Smooth muscle cell of the brain vasculature (primary cell): ENCODE results near the gene SALL1.

ENCODE experiments used
- DNase-seq: peaks from one replicate; pipeline ENCODE4 v3.0.0-alpha.2; 2012; ENCODE audit warnings: low read depth, low spot score

SALL1 gene

GRCh38 chr16:51156807-51157200 lies 5.7 kb upstream of the SALL1 start:
- no peak for DNase-seq

- DNase-seq = no peak
These were observed 5.0 kb upstream of the SALL1 start for GRCh38 chr16:51155820-51156806.

GRCh38 chr16:51155199-51155607 lies 4.1 kb upstream of the SALL1 start:
- no peak for DNase-seq

- no peak for DNase-seq
These were observed 3.5 kb upstream of the SALL1 start for GRCh38 chr16:51154271-51155171.

- DNase-seq = no peak
These were observed 2.5 kb upstream of the SALL1 start for GRCh38 chr16:51153577-51154031.

GRCh38 chr16:51152691-51153576 lies 1.9 kb upstream of the SALL1 start:
- DNase-seq = no peak

GRCh38 chr16:51151961-51152663 lies 1.0 kb upstream of the SALL1 start:
- no peak for DNase-seq

- DNase-seq = no peak
These were observed 428 bp upstream of the SALL1 start for GRCh38 chr16:51151435-51151960.

- no peak for DNase-seq
These were observed 744 bp downstream of the SALL1 start for GRCh38 chr16:51150165-51150887.

GRCh38 chr16:51149721-51150164 lies 1.3 kb downstream of the SALL1 start:
- DNase-seq = no peak

GRCh38 chr16:51149251-51149661 lies 1.8 kb downstream of the SALL1 start:
- DNase-seq = no peak

GRCh38 chr16:51148678-51149228 lies 2.3 kb downstream of the SALL1 start:
- no peak for DNase-seq

GRCh38 chr16:51147776-51148677 lies 3.0 kb downstream of the SALL1 start:
- no peak for DNase-seq

- no peak for DNase-seq
These were observed 4.7 kb downstream of the SALL1 start for GRCh38 chr16:51146256-51146924.

GRCh38 chr16:51144203-51144602 lies 6.9 kb downstream of the SALL1 start:
- no peak for DNase-seq

- no peak for DNase-seq
These were observed 7.7 kb downstream of the SALL1 start for GRCh38 chr16:51143196-51143977.

GRCh38 chr16:51141541-51141940 lies 9.5 kb downstream of the SALL1 start:
- DNase-seq = no peak
